HuH-7.5 (cell line): ENCODE measurements around the gene CAPN12.
"Not testable (repeated sequence)": the region's sequence is repeated elsewhere in the genome, so short reads cannot be mapped to it uniquely, and the experiment has no call there.

Source experiments
- DNase-seq: peaks from one replicate; pipeline ENCODE4 v3.0.0; 2011; ENCODE audit warnings: low spot score

The CAPN12 gene

DNA sequence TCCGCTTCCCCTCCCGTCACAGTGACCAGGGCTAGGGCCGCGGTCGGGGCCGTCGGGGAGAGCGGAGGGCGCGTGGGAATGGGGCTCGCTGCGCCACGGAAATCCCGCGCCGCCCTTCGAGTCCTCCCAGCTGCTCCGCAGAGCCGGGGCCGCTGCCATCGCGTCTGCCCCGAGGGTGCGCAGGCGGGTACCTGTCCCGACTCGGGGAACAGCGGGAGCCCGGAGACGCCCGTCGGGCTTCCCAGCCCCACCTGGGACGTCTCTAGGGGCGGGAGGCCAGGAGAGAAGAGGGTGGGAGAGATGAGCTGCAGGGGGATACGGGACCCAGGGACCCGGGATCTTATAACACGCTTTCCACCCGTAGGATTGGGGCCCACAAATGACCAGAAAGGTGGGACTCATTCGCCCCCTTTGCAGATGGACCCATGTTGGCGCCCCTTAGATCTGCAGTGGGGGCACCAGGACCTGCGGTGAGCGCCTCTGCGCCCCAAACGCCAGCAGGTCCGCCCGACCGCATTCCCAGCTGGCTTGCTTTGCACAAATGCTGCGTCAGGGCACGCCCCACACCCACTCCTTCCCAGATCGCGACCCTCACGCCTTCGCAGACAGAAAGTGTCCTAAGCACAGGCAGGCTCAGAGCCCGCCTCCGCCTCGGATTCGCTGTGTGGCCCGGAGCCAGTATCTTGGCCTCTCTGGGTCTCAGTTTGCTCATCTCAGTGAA lies 26.1 kb upstream of the CAPN12 start:
- not testable (repeated sequence) for DNase-seq

GRCh38 chr19:38769635-38770211 lies 25.4 kb upstream of the CAPN12 start:
- DNase-seq = no peak

DNA sequence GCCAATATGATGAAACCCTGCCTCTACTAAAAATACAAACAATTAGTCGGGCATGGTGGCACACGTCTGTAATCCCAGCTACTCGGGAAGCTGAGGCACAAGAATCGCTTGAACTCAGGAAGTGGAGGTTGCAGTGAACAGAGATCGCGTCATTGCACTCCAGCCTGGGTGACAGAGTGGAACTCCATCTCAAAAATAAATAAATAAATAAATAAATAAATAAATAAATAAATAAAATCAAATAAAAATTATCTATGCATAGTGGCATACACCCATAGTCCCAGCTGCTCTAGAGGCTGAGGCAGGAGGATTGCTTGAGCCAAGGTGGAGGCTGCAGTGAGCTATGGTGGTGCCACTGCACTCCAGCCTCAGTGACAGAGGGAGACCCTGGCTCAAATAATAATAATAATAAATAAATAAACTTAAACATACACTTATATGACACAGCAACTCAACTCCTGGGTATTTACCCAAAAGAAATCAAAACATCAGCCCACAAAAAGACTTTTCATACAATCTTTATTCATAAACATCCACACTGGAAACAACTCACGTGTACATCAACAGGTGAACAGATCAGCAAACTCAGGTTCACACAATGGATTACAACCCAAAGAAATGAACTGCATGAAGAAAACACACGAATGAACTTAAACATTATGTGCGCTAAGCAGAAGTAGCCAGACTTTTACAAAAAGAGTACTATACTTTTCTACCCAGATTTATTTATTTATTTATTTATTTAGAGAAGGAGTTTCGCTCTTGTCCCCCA lies 22.2 kb upstream of the CAPN12 start:
- DNase-seq = no peak

DNA sequence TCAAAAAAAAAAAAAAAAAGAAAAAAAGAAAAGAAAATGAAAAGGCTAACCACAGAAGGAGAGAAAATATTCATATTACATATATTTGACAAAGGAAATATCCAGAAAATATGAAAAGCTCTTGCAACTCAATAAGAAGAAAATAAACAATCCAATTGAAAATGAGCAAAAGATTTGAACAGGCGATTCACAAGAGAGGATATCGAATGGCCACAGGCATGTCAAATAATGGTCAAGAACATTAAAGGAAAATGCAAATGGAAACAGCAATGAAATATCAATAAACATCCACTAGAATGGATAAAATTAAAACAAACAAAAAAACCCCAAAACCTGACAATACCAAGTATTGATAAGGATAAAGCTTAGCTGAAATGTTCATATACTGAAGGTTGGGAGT lies 20.9 kb upstream of the CAPN12 start:
- no peak for DNase-seq

DNA sequence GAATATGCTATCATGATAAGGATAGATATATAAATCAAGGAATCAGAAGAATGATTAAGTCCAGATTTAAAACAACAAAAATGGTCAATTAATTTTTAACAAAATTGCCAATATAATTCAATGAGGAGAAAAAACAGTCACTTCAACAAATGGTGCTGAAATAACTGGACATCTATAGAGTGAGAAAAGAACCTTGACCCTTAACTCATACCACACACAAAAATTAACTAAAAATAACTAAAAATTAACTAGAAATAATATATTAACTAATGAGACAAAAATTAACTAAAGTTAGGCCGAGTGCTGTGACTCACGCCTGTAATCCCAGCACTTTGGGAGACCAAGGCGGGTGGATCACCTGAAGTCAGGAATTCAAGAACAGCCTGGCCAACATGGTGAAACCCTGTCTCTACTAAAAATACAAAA lies 19.5 kb upstream of the CAPN12 start:
- no peak for DNase-seq

- DNase-seq = not testable (repeated sequence)
Measured at GRCh38 chr19:38761884-38762389, 17.7 kb upstream of the CAPN12 start.

DNA sequence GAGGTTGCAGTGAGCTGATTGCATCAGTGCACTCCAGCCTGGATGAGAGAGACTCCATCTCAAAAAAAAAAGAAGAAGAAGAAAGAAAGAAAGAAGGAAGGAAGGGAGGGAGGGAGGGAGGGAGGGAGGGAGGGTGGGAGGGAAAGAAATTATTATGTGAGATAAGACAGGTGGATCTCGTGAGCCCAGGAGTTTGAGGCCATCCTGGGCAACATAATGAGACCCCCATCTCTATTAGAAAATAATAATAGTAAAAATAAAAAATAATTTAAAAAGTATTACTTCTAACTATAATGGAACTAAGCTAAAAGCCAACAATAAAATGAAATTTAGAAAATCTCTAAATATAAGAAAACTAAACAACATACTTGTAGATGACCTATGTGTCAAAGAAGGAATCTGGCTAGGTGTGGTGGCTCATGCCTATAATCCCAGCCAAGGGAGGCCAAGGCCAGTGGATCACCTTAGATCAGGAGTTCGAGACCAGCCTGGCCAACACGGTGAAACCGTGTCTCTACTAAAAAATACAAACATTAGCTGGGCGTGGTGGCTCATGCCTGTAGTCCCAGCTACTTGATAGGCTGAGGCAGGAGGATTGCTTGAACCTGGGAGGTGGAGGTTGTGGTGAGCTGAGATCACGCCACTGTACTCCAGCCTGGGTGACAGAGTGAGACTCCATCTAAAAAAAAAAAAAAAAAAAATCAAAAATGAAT lies 16.7 kb upstream of the CAPN12 start:
- not testable (repeated sequence) for DNase-seq

DNA sequence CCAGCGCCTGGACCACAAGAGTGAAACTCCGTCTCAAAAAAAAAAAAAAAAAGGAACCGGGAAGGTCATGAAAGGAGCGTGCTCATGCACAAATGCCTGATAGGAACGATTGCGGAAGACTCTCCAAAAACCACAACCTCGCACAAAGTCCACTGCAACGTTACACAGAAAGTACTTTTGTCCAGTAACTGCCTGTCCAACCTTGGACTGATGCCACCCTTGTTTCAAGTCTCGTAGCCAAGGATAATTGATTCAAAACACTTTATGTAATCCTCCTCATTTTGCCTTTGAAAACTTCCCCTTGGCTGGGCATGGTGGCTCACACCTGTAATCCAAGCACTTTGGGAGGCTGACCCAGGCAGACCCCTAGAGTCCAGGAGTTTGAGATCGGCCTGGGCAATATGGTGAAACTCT lies 15.3 kb upstream of the CAPN12 start:
- DNase-seq = no peak

GRCh38 chr19:38754196-38754595 lies 9.9 kb upstream of the CAPN12 start:
- DNase-seq = not testable (repeated sequence)

GRCh38 chr19:38753783-38754182 lies 9.5 kb upstream of the CAPN12 start:
- not testable (repeated sequence) for DNase-seq

DNA sequence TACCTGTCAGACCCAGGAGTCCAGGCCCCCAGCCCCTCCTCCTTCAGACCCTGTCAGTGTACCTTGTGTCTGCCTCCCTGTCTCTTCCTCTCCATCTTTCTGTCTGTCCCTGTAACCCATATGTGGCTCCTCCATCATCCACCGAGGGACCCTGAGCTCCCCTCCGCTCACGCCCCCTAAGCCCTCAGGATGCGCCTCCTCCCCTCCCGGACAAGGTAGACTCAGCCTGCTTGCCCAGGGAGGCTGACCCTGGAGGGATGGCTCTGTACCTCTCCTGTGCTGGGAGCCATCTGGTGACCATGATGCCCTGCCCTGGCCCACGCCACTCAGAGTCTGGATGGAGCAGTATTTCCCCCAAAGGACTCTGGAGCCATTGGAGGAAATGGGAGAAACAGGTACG lies 1.0 kb upstream of the CAPN12 start:
- DNase-seq = peak; percentile 7

- DNase-seq = no peak
Measured at GRCh38 chr19:38744874-38745273, 600 bp upstream of the CAPN12 start.

GRCh38 chr19:38743394-38744297 lies 628 bp downstream of the CAPN12 start:
- no peak for DNase-seq

DNA sequence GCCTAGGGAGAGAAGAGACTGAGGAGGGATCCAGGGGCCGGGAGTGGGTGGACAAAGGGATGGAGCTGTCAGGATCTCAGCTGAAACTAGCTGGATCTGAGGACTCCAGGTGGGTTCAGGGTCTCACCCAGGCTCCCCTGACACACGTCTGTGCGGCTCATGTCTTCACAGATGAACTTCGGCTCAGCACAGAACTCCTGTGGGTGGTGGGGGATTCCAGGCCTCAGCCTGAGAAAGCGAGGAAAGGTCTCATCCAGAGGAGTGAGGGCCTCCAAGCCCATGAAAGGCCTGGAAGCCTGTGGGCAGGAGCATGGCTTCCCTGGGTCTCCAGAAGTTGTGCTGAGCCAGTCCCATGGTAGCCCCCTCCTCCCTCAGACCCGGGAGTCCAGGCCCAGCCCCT lies 1.4 kb downstream of the CAPN12 start:
- peak; percentile 6 for DNase-seq

- DNase-seq = peak; percentile 5
Measured at GRCh38 chr19:38742296-38742695, 2.0 kb downstream of the CAPN12 start.

GRCh38 chr19:38741670-38742069 lies 2.6 kb downstream of the CAPN12 start:
- peak; percentile 12 for DNase-seq

GRCh38 chr19:38740932-38741331 lies 3.3 kb downstream of the CAPN12 start:
- DNase-seq = no peak

- no peak for DNase-seq
Measured at GRCh38 chr19:38740257-38740592, 4.0 kb downstream of the CAPN12 start.

DNA sequence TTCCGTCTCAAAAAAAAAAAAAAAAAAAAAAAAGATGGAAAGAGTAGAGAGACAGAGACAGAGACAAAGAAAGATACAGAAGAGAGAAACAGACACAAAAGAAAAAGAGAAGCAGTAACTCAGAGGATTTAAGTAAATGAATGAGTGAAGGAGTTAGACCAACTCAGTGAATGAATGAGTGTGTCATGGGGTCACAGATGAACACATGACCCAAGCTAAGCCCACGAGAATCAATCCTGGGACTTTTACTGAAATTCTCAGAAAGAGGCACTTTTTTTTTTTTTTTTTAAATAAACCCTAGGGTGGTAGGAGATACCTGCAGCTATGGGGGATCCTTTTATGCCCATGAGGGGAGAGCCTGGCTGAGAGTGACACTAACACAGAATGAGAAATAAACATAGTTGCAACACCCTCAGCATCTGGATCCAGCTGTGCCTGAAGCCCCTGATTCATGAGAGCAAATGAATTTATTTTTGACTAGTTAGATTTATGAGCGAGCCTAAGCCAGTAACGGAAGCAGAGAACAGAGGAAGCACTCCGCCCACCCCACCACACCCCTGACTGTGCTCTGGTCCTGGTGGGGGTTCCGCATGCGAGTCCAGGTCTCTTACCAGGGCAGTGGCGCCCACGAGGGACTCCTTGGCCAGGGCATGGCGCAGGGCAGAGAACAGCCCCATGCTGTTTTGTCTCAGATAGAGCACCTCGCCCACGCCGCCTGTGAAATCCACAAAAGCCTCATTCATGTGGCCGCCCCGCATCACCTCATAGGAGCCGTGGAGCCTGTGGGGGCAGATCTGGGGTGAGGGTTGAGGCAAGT lies 4.6 kb downstream of the CAPN12 start:
- peak; percentile 15 for DNase-seq
